Activated naive CD4-positive, alpha-beta T cell treated with Interleukin-2 at 50 U/mL for 16 hours (primary cell): ENCODE measurements around the gene INPP5A.
"Not testable (repeated sequence)": the region's sequence is repeated elsewhere in the genome, so short reads cannot be mapped to it uniquely, and the experiment has no call there.

Experiments
- DNase-seq: peaks from one replicate; pipeline ENCODE4 v3.0.0-alpha.2; 2020

INPP5A gene

DNA sequence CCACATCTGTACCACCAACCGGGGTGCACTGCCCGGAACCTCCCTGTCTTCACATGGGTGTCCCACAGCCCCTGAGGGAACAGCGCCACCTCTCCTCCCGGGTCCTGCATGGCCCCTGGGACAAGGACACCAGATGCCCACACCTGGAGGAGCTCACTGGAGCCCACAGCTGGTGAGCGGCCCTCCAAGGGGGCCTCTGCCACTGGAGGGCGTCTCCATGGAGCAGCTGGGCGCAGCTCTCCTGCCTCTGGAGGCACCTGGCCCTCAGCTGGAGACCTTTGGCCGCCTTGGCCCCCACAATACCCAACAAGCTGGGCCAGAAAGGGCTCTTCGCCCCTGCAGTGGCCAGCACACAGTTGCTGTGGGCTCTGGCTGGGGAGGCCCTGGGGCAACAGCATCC lies 255.6 kb downstream of the INPP5A start:
- no peak for DNase-seq

DNA sequence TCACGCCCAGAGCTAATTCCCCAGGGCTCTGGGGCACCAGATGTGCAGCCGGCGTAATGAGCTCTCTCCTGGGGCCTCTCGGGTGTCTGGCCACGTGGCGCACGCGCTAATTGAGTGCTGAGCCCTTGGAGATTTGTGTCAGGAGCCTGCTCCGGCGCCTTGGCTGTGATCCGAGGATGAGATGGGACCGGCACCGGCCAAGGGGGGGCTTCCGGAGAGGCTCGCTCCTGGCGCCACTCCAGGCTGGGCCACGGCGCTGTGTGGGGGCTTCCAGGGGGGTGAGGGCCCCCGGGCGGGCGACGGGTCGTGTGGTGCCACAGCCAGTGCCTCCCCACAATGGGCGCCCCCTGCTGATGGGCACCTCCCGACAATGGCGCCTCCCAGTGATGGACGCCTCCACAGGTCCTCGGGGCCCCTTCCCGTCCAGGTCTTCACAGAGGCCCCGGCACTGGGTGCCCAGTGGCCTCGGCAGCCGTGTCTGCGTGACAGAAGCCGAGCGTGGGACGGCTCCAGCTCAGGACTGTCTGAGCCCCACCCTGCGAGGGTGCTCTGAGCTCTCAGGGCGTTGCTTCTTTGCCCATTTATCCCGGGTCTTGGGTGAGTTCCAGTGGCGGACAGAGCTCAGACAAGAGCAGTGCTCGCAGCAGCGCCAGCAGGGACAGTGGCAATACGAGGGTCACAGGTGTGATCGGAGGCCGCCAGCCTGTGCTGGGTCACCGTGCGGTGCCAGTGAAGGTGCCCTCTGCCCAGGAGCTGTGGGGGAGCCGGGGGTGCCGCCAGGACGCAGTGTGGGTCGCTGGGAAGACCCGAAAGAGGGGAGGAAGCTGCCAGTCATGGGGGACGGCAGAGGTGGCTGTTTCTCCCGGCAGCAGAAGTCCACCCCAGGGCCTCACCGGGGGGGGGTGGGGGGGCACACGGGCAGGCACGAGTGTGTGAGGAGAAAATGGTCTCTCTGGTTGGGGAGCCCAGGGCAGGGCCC lies 256.6 kb downstream of the INPP5A start:
- DNase-seq: no peak

DNA sequence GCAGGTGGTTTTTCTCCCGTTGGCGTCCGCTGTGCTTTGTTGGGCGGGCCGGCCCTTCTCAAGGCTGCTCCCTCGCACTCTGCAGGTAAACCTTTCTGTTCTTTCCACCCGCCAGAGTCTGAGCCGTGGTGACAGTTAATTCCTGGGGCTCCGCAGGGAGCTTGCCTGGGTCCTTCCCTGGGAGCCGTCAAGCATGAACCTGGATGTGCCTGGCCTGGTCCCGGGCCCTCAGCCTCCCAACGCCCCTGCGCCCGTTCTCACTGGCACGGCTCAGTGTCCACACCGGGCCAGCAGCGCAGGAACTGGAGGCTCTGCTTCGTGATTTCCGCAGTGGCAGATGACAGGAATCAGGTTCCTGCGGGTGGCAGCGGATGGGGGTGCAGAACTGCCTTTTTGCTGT lies 259.3 kb downstream of the INPP5A start:
- DNase-seq: no peak

DNA sequence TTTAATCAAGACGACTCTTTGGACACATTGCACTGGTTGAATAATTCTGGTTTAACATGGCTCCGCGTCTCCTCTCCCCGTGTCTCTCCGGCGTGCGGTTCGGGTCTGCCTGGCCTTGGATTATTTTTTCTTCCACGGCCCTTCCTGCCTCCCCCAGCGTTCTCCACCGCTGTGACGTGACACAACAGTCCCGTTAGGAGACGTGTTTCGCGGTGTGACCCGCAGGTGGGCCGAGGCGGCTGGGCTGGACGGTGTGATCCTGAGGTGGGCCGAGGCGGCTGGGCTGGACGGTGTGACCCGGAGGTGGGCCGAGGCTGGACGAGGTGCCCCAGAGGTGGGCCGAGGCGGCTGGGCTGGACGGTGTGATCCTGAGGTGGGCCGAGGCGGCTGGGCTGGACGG lies 260.4 kb downstream of the INPP5A start:
- not testable (repeated sequence) for DNase-seq

DNA sequence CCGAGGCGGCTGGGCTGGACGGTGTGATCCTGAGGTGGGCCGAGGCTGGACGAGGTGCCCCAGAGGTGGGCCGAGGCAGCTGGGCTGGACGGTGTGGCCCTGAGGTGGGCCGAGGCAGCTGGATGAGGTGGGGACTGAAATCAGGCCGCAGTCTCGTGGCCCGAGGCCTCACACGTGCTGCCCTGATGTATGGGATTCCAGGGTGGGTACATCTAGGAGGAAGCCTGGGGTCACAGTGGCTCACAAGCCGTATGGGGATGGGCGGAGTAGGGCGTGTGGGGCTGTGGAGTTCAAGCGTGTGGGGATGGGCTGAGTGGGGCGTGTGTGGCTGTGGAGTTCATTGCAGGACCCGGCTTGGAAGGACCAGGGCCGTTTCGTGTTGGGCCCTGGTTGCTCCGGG lies 260.8 kb downstream of the INPP5A start:
- no peak for DNase-seq

DNA sequence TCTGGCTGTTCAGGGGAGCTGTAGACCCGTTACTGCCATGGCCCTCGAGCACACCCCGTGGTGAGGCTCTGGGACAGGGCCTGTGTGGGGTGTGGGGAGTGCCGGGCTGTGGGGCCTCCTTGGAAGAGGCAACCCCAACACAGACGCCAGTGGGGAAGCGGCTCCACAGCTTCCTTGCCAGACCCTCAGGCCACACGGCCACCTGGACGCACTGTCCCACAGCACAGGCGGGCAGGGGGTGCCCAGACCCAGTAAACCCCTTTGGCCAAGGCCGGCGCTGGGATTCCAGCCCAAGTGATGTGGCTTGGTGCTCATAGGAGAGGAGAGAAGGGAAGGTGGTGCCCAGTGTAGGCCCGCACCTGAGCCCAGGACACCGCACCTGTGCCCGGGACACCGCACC lies 261.3 kb downstream of the INPP5A start:
- DNase-seq: no peak

DNA sequence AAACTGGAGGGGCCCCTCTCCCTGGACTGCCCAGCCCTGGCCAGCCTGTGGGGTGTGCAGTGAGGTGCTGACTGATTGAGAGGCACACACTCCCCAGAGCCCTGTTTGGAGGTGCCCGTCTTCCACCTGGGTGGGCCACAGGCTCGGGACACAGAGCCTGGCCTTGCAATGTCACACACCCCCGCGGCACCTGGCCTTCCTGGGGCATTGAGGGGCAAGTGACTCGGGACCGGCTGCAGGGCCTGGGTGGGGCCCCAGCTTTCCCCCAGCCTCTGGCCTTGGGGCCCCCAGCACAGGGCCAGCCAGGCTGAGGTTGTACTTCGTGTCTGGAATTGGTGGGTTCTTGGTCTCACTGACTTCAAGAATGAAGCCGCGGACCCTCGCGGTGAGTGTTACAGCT lies 262.3 kb downstream of the INPP5A start:
- DNase-seq: no peak

DNA sequence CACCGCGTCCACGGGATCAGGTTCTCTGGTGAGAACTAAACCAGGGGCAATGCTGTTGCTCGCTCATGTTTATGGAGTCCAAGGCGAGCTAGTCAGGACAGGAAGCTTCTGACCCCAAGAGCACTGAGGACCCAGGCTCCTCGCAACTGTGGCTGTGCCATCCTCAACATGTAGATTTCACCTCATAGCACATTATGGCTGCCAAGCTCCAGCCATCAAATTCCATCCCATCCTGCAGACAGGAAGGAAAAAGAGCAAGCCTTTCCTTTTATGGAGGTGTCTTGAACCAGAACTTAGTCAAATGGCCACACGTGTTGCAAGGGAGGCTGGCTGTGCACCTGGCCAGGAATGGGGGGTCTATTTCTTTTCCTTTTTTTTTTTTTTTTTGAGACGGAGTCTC lies 264.5 kb downstream of the INPP5A start:
- DNase-seq: no peak

DNA sequence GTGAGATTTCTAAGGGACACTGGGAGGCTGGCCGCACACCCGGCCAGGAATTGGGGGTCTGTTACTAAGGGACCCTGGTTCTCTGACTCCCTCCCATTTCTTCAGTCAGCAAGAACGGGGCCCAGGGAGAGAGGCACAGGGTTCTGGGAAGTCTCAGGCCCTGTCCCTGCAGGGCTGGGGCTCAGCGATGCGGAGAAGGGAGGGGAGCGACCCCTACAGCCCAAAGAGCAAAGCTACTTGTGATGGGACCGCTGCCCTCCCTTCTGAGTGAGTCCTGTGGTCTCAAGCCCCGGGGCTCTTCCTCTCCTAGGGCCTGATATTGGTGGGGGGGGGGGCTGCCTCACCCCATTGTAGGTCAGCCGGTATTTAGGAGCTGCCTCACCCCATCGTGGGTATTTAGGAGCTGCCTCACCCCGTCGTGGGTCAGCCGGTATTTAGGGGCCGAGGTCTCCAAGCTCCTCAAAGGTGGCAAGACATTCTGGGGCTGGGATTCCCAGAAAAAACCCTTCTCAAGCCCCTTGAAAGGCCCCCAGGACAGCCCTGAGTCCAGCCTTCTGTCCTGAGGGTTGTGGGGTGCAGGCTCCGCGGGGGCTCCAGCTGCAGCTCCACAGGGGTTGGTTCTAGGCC lies 265.2 kb downstream of the INPP5A start:
- no peak for DNase-seq

DNA sequence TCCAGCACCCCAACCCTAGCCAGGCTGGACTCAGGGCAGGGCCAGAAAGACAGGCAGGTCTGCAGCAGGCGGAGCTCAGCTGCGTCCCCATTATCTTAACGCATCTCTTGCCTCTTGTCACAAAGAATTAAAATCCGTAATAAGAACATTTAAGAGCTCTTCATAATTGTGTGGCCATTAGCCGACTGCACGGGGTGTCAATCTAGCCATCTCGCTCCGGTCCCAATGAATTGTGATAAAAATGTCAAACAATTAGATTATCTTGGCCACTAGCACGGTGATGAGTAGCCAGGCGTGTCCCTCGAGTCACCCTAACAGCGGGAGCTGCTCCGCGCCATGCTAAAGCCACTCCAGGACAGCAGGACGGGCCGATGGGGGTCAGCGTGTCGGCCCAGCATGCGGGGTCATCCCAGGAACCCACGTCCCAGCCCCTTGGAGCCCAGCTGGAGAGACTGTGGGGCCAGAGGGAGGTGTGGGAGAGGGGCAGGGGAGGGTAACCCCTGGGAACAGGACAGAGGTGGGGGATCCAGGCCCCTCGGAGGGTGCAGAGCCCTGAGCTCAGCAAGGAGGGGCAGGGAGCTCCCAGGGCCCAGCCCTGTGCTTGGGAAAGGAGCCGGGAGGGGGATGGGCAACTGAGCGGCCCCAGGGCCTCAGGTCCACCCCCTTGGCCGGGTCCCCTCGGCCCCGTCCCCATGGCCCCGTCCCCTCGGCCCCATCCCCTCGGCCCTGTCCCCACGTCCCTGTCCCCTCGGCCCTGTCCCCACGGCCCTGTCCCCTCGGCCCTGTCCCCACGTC lies 266.0 kb downstream of the INPP5A start:
- DNase-seq: no peak

DNA sequence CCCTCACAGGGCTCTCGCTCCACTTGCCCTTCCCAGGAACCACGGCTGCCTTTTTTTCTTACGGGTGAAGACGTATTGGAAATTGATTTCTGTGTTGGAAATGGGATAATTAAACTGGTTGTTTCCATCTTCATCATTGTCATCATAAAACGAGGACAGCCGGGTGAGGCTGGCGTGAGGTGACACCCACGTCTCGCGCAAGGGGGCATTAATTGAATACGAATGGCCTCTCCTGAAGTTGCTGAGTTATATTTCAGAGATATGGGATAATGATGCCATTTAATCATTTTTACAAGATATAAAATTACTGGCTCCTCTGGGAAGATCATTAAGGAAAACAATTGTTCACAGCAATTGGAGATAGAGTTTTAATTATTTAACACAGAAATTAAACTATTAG lies 266.7 kb downstream of the INPP5A start:
- DNase-seq: no peak

DNA sequence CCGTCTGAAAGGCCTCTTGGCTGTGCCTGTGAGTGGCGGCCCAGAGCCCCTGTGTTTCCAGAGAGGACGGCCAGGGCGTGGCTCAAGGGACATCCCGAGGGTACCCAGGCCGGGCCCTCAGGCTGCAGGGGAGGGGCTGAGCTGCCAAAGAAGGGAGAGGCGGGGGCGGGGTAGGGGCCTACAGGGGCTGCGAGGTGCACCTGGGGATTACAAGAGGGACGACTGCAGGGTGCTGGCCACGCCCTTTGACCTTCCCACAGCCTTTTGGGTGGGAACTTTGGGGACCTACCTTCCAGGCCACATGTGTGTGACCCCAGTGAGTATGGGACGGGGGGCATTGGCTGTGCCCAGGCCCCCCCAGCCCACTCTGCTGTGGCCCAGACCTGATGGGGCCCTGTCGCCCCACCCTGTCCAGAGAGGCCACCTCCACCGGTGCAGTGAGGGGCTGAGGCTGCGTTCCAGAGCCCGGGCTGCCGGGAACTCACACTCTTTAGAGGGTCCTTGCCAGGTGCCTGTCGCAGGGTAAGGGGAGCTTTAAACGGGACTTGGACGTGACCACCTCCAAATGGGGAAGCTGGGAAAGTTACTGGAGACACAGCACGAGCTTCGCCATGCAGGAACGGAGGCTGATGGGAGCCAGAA lies 267.3 kb downstream of the INPP5A start:
- DNase-seq: no peak

DNA sequence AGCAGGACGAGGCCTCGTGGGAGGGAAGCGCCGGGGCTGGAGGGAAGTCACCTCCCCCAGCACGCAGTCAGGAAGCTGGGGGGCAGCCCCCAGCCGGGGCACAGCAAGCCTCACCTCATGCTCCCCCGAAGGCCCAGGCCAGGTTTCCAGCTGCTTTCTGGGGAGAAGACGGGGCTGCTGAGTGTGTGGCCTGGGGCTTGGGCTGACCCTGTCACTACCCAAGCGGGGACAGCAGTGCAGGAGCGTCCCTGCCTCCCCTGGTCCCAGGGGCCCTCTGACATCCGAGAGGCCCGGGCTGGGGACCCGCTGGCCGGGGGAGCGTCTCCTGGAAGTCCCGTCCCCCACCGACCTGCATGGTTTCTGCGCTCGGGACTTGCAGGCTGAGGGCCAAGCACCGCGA lies 268.0 kb downstream of the INPP5A start:
- DNase-seq: no peak

DNA sequence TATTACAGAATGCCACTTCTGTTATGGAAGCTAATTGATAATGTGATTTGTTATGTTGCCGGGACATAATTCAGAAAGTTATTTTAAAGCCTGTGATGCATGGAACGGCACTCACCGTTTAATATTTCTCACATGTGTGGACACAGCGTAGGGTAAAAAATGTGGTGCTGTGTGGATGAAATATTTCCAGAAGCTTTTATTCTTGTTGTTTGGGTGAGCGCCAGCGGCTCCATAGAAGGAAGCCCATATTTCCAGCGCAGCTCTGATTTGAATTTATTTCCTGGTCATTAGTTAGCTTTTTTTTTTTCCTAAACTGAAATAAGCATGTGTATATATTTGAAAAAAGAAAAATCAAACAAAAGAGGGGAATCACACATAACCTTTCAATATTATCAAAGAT lies 268.5 kb downstream of the INPP5A start:
- no peak for DNase-seq

DNA sequence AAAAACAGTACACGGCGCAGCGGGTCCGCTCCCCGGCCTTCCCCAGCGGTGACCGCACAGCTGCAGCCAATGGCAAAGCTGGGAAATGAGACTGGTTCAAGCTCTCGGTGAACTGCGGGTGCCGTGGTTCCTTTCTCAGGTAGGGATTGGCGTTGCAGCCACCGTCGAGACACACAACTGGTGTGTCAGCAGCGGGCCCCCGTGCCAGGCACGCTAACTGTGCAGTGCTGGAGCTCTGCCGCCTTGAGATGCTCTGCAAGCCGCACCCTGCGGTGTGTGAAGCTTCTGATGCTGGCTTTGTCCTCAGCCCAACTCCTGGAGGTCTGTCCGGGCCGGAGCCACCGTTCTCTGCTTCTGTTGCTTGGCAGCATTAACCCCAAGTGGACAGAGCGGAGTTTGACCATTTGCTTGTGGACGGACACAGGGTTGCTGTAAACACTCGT lies 269.0 kb downstream of the INPP5A start:
- no peak for DNase-seq

DNA sequence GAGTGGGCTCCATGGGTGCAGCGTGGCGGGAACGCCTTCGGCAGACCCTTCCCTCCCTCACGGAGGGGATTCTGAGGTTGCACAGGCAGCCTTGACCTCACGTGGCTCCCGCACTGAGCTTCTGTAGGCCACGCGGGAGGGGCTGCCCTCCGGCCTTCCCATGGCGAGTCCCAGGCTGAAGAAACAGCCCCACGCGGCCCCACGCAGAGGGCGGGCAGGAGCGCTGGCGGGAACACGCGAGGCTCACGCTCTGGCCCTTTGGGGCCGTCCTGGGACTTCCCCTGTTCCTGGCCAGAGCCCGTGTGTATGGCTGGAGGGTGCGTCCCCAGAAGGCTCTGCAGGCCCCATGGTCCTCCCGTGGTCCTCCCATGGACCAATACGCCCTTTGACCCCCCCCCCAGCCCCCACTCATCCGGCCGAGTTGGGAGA lies 270.0 kb downstream of the INPP5A start:
- DNase-seq: no peak

DNA sequence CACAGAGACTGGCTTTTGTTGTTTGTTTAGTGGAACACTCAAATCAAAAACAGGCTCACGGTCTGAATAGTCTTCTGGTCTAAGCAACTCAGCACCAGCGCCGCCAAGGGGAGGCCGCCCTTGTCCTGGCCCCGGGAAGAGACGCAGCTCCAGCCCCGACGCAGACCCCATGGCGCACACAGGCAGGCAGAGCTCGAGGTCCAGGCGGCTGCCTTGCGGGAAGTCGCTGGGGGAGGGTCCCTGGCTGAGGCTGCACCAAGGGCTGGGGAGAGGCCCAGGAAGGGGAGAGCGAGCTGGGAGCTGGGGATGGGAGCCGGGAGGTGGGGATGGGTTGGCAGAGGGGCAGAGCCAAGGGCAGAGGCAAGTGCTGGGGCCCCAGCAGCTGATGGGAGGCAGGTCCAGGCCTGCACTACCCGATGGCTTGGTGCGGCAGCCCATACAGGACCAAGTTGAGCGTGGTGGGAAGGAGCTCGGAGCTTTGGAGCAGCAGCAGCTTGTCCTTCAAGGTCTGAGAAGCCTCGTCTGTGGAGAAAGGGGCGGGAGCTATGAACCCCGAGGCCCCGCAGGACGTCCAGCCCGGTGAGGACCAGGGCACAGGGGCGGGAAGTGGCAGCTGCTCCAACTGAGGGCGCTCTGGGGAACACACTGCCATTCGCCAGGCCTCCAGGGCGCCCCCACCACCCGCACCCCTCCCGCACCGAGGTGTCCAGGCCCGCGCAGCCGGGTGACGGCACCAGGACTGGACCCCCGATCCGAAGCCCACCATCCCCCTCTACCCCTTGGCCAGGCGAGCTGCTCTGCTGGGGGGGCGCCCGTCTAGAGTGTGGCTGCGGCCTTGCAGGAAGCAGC lies 271.0 kb downstream of the INPP5A start:
- no peak for DNase-seq

DNA sequence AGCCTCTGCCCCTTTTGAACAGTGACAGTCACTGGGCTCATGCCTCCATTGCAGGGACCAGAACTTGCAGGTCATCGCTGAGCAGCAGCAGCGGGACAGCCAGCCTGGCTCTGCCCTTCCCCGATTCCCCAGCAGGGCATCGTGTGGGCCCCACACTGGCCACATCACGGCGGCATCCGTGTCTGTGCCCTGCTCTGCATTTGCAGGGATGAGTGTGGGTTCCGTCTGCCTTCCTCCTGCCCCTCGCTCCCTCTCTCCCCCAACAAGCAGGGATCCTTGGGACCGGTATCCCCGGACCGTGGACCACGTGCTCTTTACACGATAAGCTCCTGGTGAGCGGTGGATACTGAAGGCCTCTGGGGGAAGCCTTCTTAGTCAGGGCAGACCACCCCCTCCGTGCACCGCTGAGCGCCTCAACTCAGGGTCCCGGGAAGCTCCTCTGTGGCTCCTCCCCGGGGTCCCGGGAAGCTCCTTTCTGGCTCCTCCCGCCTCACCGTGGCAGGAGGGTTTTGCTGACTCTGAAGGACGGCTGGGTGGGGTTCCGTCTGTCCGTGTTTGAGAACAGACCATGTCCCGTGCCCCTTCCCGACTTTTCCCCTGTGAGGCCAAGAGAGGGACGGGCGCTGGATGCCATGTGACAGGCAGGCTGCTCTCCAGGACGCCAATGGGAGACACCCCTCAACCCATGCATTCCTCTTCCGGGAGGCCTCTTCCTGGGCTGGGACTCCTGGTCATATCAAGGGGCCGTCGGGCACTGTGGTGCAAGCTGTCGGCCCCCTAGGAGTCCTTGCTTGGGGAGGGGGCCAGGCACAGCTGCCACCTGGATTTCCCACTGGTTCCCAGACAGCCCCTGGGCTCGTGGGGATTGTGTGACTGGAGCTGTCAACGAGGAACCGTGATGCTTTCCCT lies 271.9 kb downstream of the INPP5A start:
- DNase-seq: no peak

DNA sequence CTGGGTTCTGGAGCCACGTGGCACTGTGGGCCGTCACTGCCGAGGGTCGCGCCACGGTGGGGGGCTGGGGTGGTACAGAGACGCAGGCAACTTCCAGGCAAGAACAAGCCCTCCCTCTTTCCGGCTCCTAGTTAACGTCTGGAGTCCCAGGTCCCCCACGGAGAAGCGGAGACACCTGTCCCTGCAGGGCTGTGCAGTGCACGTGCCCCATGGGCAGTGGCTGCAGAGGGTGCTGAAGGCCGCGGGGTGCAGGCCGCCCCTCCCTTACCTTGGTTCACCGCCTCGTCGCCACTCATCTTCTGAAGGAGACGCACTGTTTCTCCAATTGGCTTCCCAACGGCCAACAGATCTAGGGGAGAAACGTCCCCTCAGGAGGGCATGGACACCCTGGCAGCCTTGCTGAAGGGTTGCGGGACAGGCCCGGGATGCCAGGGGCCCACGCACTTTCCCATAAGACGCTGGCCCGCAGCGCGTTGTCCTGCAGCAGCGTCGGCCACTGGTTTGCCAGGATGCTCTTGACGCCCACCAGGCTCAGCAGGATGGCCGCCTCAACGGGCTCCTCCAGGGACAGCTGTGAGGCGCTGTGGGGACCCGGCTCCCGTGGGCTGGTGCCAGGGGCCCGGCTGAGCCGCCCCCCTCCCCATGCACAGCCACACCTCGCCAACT lies 272.7 kb downstream of the INPP5A start:
- DNase-seq: no peak
